SJSA1 (cell line): ENCODE results near the gene BPGM. TPM values are rescaled to one million over a fixed set of nuclear protein-coding genes. Genes with fewer than 3 reads are reported as not detected.
A peak's percentile ranks its signal among the peaks of the same experiment; 100 is the strongest.
"Not testable (repeated sequence)": the region's sequence is repeated elsewhere in the genome, so short reads cannot be mapped to it uniquely, and the experiment has no call there.

Source experiments
- DNase-seq, 2 experiments: peaks; one replicate each; pipeline ENCODE4 v3.0.0-alpha.2; 2015 to 2020; ENCODE audit warnings: low spot score in 2 of 2, low read depth in 1 of 2
- H3K27ac ChIP-seq: fragments of 250-450 bp; sonication (Bioruptor Pico); 2 replicates; pipeline ENCODE4 v1.5.1; 2020; ENCODE audit warnings: mild to moderate bottlenecking, moderate library complexity
- H3K27me3 ChIP-seq: fragments of 250-450 bp; sonication (Bioruptor Pico); replicated peaks from 2 replicates; pipeline ENCODE4 v1.5.1; 2020; ENCODE audit warnings: mild to moderate bottlenecking, moderate library complexity
- H3K36me3 ChIP-seq: fragments of 250-450 bp; sonication (Bioruptor Pico); 2 replicates; pipeline ENCODE4 v1.5.1; 2020; ENCODE audit warnings: mild to moderate bottlenecking
- H3K4me1 ChIP-seq: fragments of 250-450 bp; sonication (Bioruptor Pico); replicated peaks from 2 replicates; pipeline ENCODE4 v1.6.1; 2021; ENCODE audit warnings: mild to moderate bottlenecking
- H3K4me3 ChIP-seq: fragments of 250-450 bp; sonication (Bioruptor Pico); 2 replicates; pipeline ENCODE4 v1.5.1; 2020; ENCODE audit warnings: mild to moderate bottlenecking
- H3K9me3 ChIP-seq: fragments of 250-450 bp; sonication (Bioruptor Pico); replicated peaks from 2 replicates; pipeline ENCODE4 v1.5.1; 2020; ENCODE audit warnings: mild to moderate bottlenecking
- total RNA-seq: library from RNA; depleted of rRNA; stranded (reverse); fragments of >200 nt; shearing (Covaris generic); gene quantifications from 2 replicates; pipeline ENCODE4 v1.2.3, GENCODE V29; 2014

BPGM gene
- total RNA-seq, 1 experiment from 2014 or later = 43.7 TPM

DNA sequence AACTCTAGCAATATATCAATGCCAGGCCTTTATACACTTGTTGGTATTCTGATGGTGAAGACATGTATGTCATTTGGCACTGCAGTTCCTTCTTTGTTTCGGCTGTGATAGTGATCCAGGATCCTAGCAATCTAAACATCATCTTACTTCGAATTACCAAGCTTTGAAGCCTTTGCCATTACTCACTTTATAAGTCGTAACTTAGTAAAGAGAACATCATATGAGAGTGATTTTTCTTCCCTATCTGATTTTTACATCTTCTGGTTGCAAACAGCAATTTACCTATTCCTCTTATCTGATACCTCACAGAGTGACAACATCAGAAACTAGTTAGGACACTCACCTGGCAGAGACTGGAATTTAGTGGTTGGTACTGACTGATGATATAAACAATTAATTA lies 7.6 kb upstream of the BPGM start:
- H3K27me3 ChIP-seq = no peaks in the 10 kb centered on the region
- H3K9me3 ChIP-seq = no peaks in the 10 kb centered on the region
- DNase-seq = no peak
- no peaks in the 10 kb centered on the region for H3K36me3 ChIP-seq
- H3K4me1 ChIP-seq = 0 out of 2 replicates have a peak, but pooled peaks cover 4% of the 10 kb centered on the region
- H3K27ac ChIP-seq = no peak overlapping the region
- no peak overlapping the region for H3K4me3 ChIP-seq

- no peak for DNase-seq
- no peak overlapping the region for H3K4me3 ChIP-seq
- H3K27ac ChIP-seq = no peak overlapping the region
- H3K27me3 ChIP-seq = no peaks in the 10 kb centered on the region
- H3K4me1 ChIP-seq = no peaks in the 10 kb centered on the region
- no peaks in the 10 kb centered on the region for H3K9me3 ChIP-seq
- H3K36me3 ChIP-seq = no peaks in the 10 kb centered on the region
These were observed 6.9 kb upstream of the BPGM start for GRCh38 chr7:134639683-134640279.

DNA sequence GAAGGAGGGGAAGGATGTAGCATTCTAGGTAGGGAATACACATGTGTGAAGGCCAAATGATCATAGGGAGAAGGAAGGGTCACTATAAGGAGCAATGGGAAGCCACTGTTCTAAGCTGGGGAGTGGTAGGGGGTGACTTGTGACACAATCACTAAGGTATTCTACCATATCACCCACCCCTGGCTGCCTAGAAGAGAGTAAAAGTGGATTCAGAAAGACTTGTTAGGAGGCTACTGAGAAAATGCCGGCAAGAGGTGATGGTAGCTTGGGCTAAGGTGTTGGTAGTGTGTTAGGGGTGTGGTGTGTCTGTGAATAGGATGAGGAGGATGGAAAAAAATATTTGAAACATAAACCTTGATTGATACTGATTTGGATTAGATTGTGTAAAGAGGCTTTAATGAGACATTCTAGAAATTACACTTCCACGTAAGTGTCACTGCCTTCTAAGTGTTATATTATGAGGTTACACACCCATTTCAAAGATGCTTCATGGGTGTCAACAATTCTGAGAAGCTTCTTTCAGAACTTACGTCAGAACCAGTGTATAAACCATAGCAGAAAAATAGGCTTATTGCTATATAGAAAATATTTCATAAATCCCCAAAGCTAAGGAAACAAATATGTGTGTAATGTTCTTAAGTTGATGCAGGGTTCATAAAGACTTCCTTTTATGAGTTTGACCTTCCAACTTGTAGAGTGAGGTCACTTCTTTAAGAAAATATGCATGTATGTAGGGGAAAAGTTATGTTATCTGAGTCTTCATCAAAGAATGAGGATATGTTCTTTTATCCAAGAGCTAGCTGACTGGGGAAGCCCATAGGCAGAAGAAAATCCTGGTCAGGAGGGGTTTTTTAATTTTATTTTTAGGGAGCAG lies 5.6 kb upstream of the BPGM start:
- no peaks in the 10 kb centered on the region for H3K9me3 ChIP-seq
- H3K36me3 ChIP-seq = no peaks in the 10 kb centered on the region
- H3K4me1 ChIP-seq = peaks cover 10% of the 10 kb centered on the region
- H3K27me3 ChIP-seq = no peaks in the 10 kb centered on the region
- no peak overlapping the region for H3K27ac ChIP-seq
- no peak overlapping the region for H3K4me3 ChIP-seq
- DNase-seq = no peak

DNA sequence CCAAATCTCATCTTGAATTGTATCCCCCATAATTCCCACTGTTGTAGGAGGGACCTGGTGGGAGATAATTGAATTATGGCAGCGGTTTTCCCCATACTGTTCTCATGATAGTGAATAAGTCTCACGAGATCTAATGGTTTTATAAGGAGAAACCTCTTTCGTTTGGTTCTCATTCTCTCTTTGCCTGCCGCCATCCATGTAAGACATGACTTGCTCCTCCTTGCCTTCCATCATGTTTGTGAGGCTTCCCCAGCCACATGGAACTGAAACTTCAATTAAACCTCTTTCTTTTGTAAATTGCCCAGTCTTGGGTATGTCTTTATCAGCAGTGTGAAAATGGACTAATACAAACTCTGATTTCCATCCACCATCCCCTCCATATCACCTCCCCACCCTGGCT lies 4.7 kb upstream of the BPGM start:
- H3K4me3 ChIP-seq, DNase-seq, H3K27me3 ChIP-seq, H3K27ac ChIP-seq, H3K36me3 ChIP-seq, H3K9me3 ChIP-seq: not testable (repeated sequence)
- H3K4me1 ChIP-seq = peaks cover 10% of the 10 kb centered on the region

DNA sequence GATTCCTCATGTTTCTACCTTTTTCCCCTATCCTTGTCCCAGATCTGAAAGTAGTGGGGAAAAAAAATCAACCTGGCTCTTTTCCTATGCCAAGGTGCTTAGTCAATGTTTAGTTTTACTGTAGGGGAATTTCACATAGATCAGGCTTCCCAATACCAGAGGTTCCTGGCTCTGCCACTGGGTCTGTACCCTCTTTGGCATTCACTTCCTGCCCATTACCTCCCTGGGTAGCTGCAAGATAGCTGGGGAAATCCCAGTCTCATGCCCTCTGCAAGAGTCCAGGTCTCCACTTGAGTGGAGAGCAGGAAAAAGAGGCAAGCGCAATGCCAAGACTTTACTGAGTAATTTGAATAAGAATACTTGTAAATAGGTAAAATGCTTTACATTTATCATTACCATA lies 3.5 kb upstream of the BPGM start:
- Histone ChIP-seq H3K36me3 (no peaks in the 10 kb centered on the region), H3K4me1 (peaks cover 10% of the 10 kb centered on the region), H3K27me3 (no peaks in the 10 kb centered on the region), H3K27ac (no peak overlapping the region), H3K9me3 (no peaks in the 10 kb centered on the region), H3K4me3 (no peak overlapping the region)
- no peak for DNase-seq

- Histone ChIP-seq H3K27ac (peak overlapping the region; percentile 80), H3K27me3 (no peaks in the 10 kb centered on the region), H3K36me3 (no peaks in the 10 kb centered on the region)
These were observed 1.2 kb upstream of the BPGM start for GRCh38 chr7:134645478-134645877.

DNA sequence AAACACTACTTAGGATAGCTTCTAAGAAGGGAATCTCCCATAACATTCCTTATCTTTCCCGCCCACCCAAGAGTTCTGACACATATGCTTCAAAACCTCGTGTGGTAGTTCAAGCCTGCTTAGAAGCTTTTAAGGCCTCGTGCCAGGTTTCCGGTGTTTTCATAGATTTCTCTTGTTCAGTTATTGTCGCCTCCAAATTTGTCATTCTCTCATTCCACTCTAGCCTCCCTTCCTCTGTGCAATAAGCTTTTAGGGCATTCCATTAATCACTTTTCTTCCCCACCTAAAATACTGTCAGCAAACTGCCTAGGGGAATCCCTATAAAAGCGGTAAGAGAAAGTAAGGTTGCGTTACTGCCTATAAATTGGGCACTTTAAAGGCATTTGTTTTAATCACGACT lies 718 bp upstream of the BPGM start:
- no peaks in the 10 kb centered on the region for H3K27me3 ChIP-seq
- no peaks in the 10 kb centered on the region for H3K36me3 ChIP-seq
- peak; percentile 61 to 66 for DNase-seq
- peak overlapping the region; percentile 80 for H3K27ac ChIP-seq
- H3K4me1 ChIP-seq = peaks cover 14% of the 10 kb centered on the region
- H3K9me3 ChIP-seq = no peaks in the 10 kb centered on the region
- H3K4me3 ChIP-seq = peak overlapping the region; percentile 50

More at GRCh38 chr7:134645478-134645877, 1.2 kb upstream of the BPGM start:
- peak overlapping the region; percentile 50 for H3K4me3 ChIP-seq
- H3K4me1 ChIP-seq = peaks cover 14% of the 10 kb centered on the region
- no peaks in the 10 kb centered on the region for H3K9me3 ChIP-seq
- DNase-seq = no peak

DNA sequence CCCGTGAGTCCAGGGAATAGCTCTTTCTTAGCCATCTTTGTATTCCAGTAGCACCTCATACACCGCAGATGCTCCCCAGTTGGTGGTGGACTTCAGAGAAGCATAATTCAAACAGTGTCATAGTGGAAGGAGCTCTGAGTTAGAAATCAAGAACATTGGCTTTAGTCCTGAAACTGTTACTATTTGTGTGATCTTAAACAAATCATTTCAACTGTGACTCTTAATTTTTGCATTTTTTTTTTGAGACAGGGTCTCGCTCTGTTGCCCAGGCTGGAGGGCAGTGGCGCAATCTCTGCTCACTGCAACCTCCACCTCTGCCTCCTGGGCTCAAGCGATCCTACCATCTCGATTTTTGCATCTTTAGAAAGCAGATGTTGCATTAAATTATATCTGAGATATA lies 1.8 kb downstream of the BPGM start:
- Histone ChIP-seq H3K36me3 (no peaks in the 10 kb centered on the region), H3K27me3 (no peaks in the 10 kb centered on the region), H3K4me1 (peaks cover 14% of the 10 kb centered on the region), H3K9me3 (no peaks in the 10 kb centered on the region), H3K27ac (no peak overlapping the region), H3K4me3 (no peak overlapping the region)
- DNase-seq = no peak

GRCh38 chr7:134649226-134649775 lies 2.6 kb downstream of the BPGM start:
- peaks cover 18% of the 10 kb centered on the region for H3K4me1 ChIP-seq
- no peak overlapping the region for H3K4me3 ChIP-seq
- no peaks in the 10 kb centered on the region for H3K27me3 ChIP-seq
- no peak for DNase-seq
- H3K36me3 ChIP-seq = no peaks in the 10 kb centered on the region
- H3K27ac ChIP-seq = no peak overlapping the region
- no peaks in the 10 kb centered on the region for H3K9me3 ChIP-seq

GRCh38 chr7:134651991-134652390 lies 5.3 kb downstream of the BPGM start:
- Histone ChIP-seq H3K27me3 (no peaks in the 10 kb centered on the region), H3K27ac (no peak overlapping the region), H3K4me1 (peaks cover 8% of the 10 kb centered on the region), H3K9me3 (no peaks in the 10 kb centered on the region; the same call in 1 of the 2 replicates), H3K4me3 (no peak overlapping the region), H3K36me3 (peaks cover 4% of the 10 kb centered on the region; the same call in 1 of the 2 replicates)
- DNase-seq = no peak

GRCh38 chr7:134654104-134654775 lies 7.6 kb downstream of the BPGM start:
- H3K9me3 ChIP-seq = no peaks in the 10 kb centered on the region; the same call in 1 of the 2 replicates
- H3K27ac ChIP-seq = no peak overlapping the region
- peaks cover 4% of the 10 kb centered on the region; the same call in 1 of the 2 replicates for H3K36me3 ChIP-seq
- no peak for DNase-seq
- no peak overlapping the region for H3K4me3 ChIP-seq
- no peaks in the 10 kb centered on the region for H3K27me3 ChIP-seq
- peaks cover 18% of the 10 kb centered on the region for H3K4me1 ChIP-seq

GRCh38 chr7:134657526-134657925 lies 10.9 kb downstream of the BPGM start:
- H3K4me1 ChIP-seq = peaks cover 46% of the 10 kb centered on the region
- peaks cover 13% of the 10 kb centered on the region for H3K36me3 ChIP-seq
- H3K9me3 ChIP-seq = no peaks in the 10 kb centered on the region; the same call in 1 of the 2 replicates
- no peak overlapping the region for H3K27ac ChIP-seq
- no peak for DNase-seq
- H3K4me3 ChIP-seq = no peak overlapping the region
- no peaks in the 10 kb centered on the region for H3K27me3 ChIP-seq

DNA sequence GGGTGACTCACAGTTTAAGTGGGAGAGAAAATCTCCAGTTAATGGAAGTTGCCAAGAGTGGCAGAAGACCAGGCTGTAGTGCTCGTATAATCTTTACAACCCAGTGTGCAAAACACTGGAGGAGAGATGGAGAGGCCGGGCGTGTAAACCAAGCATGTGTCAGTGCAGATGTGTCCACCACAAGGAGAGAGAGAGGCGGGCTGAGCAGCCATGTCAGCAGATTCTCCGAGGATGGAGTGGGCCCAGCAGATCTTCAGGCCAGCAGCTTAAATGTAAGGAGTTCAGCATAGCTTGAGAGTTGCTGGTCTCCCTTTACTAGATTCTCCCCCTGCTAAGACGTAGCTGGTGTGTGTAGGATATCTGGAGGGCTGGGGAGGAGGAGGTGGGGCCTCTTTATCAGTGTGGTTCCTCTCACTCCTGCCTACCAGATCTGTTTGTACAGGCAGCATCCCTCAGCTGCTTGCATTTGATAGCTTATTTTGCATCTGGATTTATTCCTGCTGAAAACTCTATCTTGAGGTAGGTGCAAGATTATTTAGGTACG lies 13.7 kb downstream of the BPGM start:
- H3K4me3 ChIP-seq = no peak overlapping the region
- no peaks in the 10 kb centered on the region; the same call in 1 of the 2 replicates for H3K9me3 ChIP-seq
- H3K36me3 ChIP-seq = peaks cover 17% of the 10 kb centered on the region
- peak in 1 of 2 experiments; percentile 44 for DNase-seq
- H3K4me1 ChIP-seq = peaks cover 53% of the 10 kb centered on the region
- no peaks in the 10 kb centered on the region for H3K27me3 ChIP-seq
- H3K27ac ChIP-seq = peak overlapping the region; percentile 93
